IMR-90 (cell line): ENCODE data around the gene TEX35. TPM values are rescaled to one million over a fixed set of nuclear protein-coding genes. Genes with fewer than 3 reads are reported as not detected.

Source experiments
- ATAC-seq: fragments of 200-7000 bp; cut with Tn5 transposase; 2 replicates; pipeline ENCODE4 v1.9.1; 2020; ENCODE audit warnings: low read depth, mild to moderate bottlenecking, moderate library complexity
- BruUV-seq: library from RNA; stranded (reverse); fragments of 400-500 nt; replicated peaks from 2 replicates; lab custom pipeline; 2021; lab: Mats Ljungman, UMichigan
- CTCF ChIA-PET: fragments of 300-600 bp; formaldehyde crosslinking; extraction: SDS; loops from one replicate; lab custom pipeline; 2021; ENCODE audit warnings: antibody characterized with exemption; lab: Yijun Ruan, JAX
- POLR2A ChIA-PET: fragments of 300-600 bp; sonication (Branson Sonifier 250); formaldehyde crosslinking; loops from one replicate; lab custom pipeline; 2022; ENCODE audit warnings: antibody characterized with exemption; ENCODE audit not compliant: unreplicated experiment; lab: Charles Lee
- DNase-seq: peaks from one replicate; pipeline ENCODE4 v3.0.0; 2013
- H2AFZ ChIP-seq: replicated peaks from 2 replicates; pipeline ENCODE3; 2013; ENCODE audit warnings: low read length, mild to moderate bottlenecking; ENCODE audit not compliant: poor library complexity
- H2AK5ac ChIP-seq: 2 replicates; pipeline ENCODE4 v1.6.1; 2013; ENCODE audit warnings: low read depth, low read length, inconsistent platforms
- H2AK9ac ChIP-seq: replicated peaks from 2 replicates; pipeline ENCODE3; 2013; ENCODE audit warnings: mild to moderate bottlenecking, low read depth, low read length, moderate library complexity; ENCODE audit not compliant: poor library complexity
- H2BK120ac ChIP-seq: 2 replicates; pipeline ENCODE4 v1.6.1; 2013; ENCODE audit warnings: low read depth, low read length, inconsistent platforms
- H2BK15ac ChIP-seq: 3 replicates; pipeline ENCODE4 v1.6.1; 2013; ENCODE audit warnings: low read depth, low read length, inconsistent platforms
- H2BK20ac ChIP-seq: 2 replicates; pipeline ENCODE4 v1.6.1; 2013; ENCODE audit warnings: low read depth, mild to moderate bottlenecking, inconsistent platforms, low read length, moderate library complexity
- H2BK5ac ChIP-seq: 2 replicates; pipeline ENCODE4 v1.6.1; 2013; ENCODE audit warnings: mild to moderate bottlenecking, low read depth, low read length, inconsistent platforms; ENCODE audit not compliant: poor library complexity, severe bottlenecking
- H3K14ac ChIP-seq: replicated peaks from 2 replicates; pipeline ENCODE4 v1.6.1; 2013; ENCODE audit warnings: low read depth, low read length, inconsistent platforms
- H3K18ac ChIP-seq: 2 replicates; pipeline ENCODE4 v1.6.1; 2013; ENCODE audit warnings: low read depth, low read length, control low read depth
- H3K23ac ChIP-seq: 2 replicates; pipeline ENCODE4 v1.6.1; 2013; ENCODE audit warnings: low read depth, low read length, inconsistent platforms
- H3K27ac ChIP-seq: 2 replicates; pipeline ENCODE4 v1.5.1; 2013; ENCODE audit warnings: mild to moderate bottlenecking, control low read depth, low read length; ENCODE audit not compliant: insufficient read depth
- H3K27me3 ChIP-seq: 2 replicates; pipeline ENCODE4 v1.6.1; 2013; ENCODE audit warnings: low read length; ENCODE audit not compliant: control insufficient read depth, insufficient read depth
- H3K36me3 ChIP-seq: 2 replicates; pipeline ENCODE4 v1.6.1; 2013; ENCODE audit warnings: low read length, mixed read lengths; ENCODE audit not compliant: control insufficient read depth, insufficient read depth
- H3K4ac ChIP-seq: 2 replicates; pipeline ENCODE4 v1.6.1; 2013; ENCODE audit warnings: low read depth, low read length, inconsistent platforms
- H3K4me1 ChIP-seq: 2 replicates; pipeline ENCODE4 v1.6.1; 2013; ENCODE audit warnings: low read length, mixed read lengths; ENCODE audit not compliant: control insufficient read depth, insufficient read depth
- H3K4me2 ChIP-seq: 2 replicates; pipeline ENCODE4 v1.6.1; 2013; ENCODE audit warnings: low read depth, mild to moderate bottlenecking, control low read depth, low read length, moderate library complexity
- H3K4me3 ChIP-seq: 2 replicates; pipeline ENCODE4 v1.5.1; 2013; ENCODE audit warnings: low read depth, mild to moderate bottlenecking, control low read depth, low read length, moderate library complexity; ENCODE audit not compliant: insufficient read depth
- H3K56ac ChIP-seq: 2 replicates; pipeline ENCODE4 v1.6.1; 2013; ENCODE audit warnings: low read length, inconsistent platforms; ENCODE audit not compliant: insufficient read depth; ENCODE audit errors: extremely low read depth
- H3K79me1 ChIP-seq, 2 experiments: 2 replicates each; pipeline ENCODE4 v1.6.1; 2013; ENCODE audit warnings: low read length in 2 of 2, inconsistent platforms in 1 of 2, low read depth in 1 of 2
- H3K9ac ChIP-seq: 2 replicates; pipeline ENCODE4 v1.6.1; 2013; ENCODE audit warnings: low read depth, low read length, control low read depth
- H3K9me1 ChIP-seq: 2 replicates; pipeline ENCODE4 v1.6.1; 2013; ENCODE audit warnings: low read length, inconsistent platforms; ENCODE audit not compliant: insufficient read depth
- H3K9me3 ChIP-seq: 2 replicates; pipeline ENCODE4 v1.6.1; 2013; ENCODE audit warnings: low read length; ENCODE audit not compliant: control insufficient read depth, insufficient read depth
- H4K20me1 ChIP-seq: 2 replicates; pipeline ENCODE4 v1.6.1; 2013; ENCODE audit warnings: low read length, inconsistent platforms; ENCODE audit not compliant: insufficient read depth
- H4K5ac ChIP-seq: 2 replicates; pipeline ENCODE4 v1.6.1; 2013; ENCODE audit warnings: mild to moderate bottlenecking, low read depth, low read length, control low read depth
- H4K8ac ChIP-seq, 2 experiments: 2 replicates each; pipeline ENCODE4 v1.6.1; 2013; ENCODE audit warnings: low read depth in 2 of 2, low read length in 2 of 2, control low read depth in 1 of 2, inconsistent platforms in 1 of 2
- H4K91ac ChIP-seq: 2 replicates; pipeline ENCODE4 v1.6.1; 2013; ENCODE audit warnings: low read depth, low read length, inconsistent platforms; ENCODE audit not compliant: insufficient read depth
- BHLHE40 ChIP-seq: fragments of 150-350 bp; IDR thresholded peaks from 2 replicates; pipeline ENCODE4 v1.6.1; 2016; ENCODE audit warnings: mild to moderate bottlenecking, low read depth, low read length
- CEBPB ChIP-seq: IDR thresholded peaks from 2 replicates; pipeline ENCODE4 v1.6.1; 2012; ENCODE audit warnings: low read depth, low read length, improper control_type of control experiment
- MAFK ChIP-seq: IDR thresholded peaks from 2 replicates; pipeline ENCODE4 v1.6.1; 2012; ENCODE audit warnings: low read depth, low read length, improper control_type of control experiment
- MAZ ChIP-seq: IDR thresholded peaks from 2 replicates; pipeline ENCODE4 v1.6.1; 2012; ENCODE audit warnings: low read depth, mild to moderate bottlenecking, low read length, improper control_type of control experiment, moderate library complexity, borderline replicate concordance
- MXI1 ChIP-seq: IDR thresholded peaks from 2 replicates; pipeline ENCODE4 v1.6.1; 2012; ENCODE audit warnings: low read depth, mild to moderate bottlenecking, low read length, moderate library complexity, borderline replicate concordance
- NFE2L2 ChIP-seq: fragments of 150-350 bp; IDR thresholded peaks from 2 replicates; pipeline ENCODE4 v1.6.1; 2016; ENCODE audit warnings: low read depth, mild to moderate bottlenecking, low read length
- POLR2A ChIP-seq: IDR thresholded peaks from 2 replicates; pipeline ENCODE4 v1.6.1; 2012; ENCODE audit warnings: mild to moderate bottlenecking, low read depth, low read length
- RAD21 ChIP-seq: IDR thresholded peaks from 2 replicates; pipeline ENCODE4 v1.6.1; 2012; ENCODE audit warnings: low read length, improper control_type of control experiment
- RCOR1 ChIP-seq: IDR thresholded peaks from 2 replicates; pipeline ENCODE4 v1.6.1; 2012; ENCODE audit warnings: mild to moderate bottlenecking, low read length, improper control_type of control experiment; ENCODE audit not compliant: insufficient replicate concordance
- RFX5 ChIP-seq: IDR thresholded peaks from 2 replicates; pipeline ENCODE4 v1.8.0; 2012; ENCODE audit warnings: low read depth, mild to moderate bottlenecking, low read length, moderate library complexity
- SMC3 ChIP-seq: fragments of 150-350 bp; IDR thresholded peaks from 2 replicates; pipeline ENCODE4 v1.6.1; 2016; ENCODE audit warnings: low read depth, mild to moderate bottlenecking, antibody characterized with exemption, low read length, moderate library complexity
- WGBS, 2 experiments: methylation state at CpG; one replicate each; pipeline versions ENCODE4 v1.1.5 to v1.1.7; 2013; ENCODE audit warnings: missing lambda C conversion rate in 2 of 2; ENCODE audit not compliant: insufficient read length in 1 of 2; ENCODE audit errors: extremely low coverage in 2 of 2; 5-methylcytosine and 5-hydroxymethylcytosine counted together
- dilution Hi-C: fragments of 300-500 bp; cut with HindIII; formaldehyde crosslinking; loops from one replicate; pipeline ENCODE4 v1.14.3; 2018; ENCODE audit warnings: low sequenced_read_pairs; ENCODE audit not compliant: unreplicated experiment
- in situ Hi-C: fragments of 300-500 bp; cut with MboI; formaldehyde crosslinking; loops from 3 replicates; pipeline ENCODE4 v1.14.3; 2019; ENCODE audit warnings: low sequenced_read_pairs, inconsistent platforms, mixed read lengths
- intact Hi-C: fragments of 100-400 bp; cut with micrococcal nuclease; formaldehyde crosslinking; loops from 2 replicates; pipeline ENCODE4 v1.10.0; 2022
- polyA plus RNA-seq, 3 experiments: library from polyadenylated mRNA; depleted of rRNA; stranded (reverse); fragments of >200 nt; gene quantifications; 2 replicates each; pipeline ENCODE4 v1.2.3, GENCODE V29; 2012; ENCODE audit warnings: low replicate concordance in 1 of 3
- total RNA-seq: library from RNA; depleted of rRNA; stranded (reverse); fragments of >200 nt; gene quantifications from 2 replicates; pipeline ENCODE4 v1.2.3, GENCODE V29; 2012
- TF ChIP-seq, protein P1 (sequence below): fragments of 150-350 bp; IDR thresholded peaks from 2 replicates; pipeline ENCODE4 v1.6.1; 2016; ENCODE audit warnings: low read depth, mild to moderate bottlenecking, low read length, moderate library complexity, borderline replicate concordance
- TF ChIP-seq, protein P2 (sequence below): conservative IDR thresholded peaks from 2 replicates; pipeline ENCODE4 v1.5.1; 2012; ENCODE audit warnings: mild to moderate bottlenecking, low read depth, low read length, improper control_type of control experiment

TEX35 gene
- total and polyA plus RNA-seq, 2 of the 4 experiments (the other 2 are of a cell fraction), result 0.05 TPM; not detected in 1

DNA sequence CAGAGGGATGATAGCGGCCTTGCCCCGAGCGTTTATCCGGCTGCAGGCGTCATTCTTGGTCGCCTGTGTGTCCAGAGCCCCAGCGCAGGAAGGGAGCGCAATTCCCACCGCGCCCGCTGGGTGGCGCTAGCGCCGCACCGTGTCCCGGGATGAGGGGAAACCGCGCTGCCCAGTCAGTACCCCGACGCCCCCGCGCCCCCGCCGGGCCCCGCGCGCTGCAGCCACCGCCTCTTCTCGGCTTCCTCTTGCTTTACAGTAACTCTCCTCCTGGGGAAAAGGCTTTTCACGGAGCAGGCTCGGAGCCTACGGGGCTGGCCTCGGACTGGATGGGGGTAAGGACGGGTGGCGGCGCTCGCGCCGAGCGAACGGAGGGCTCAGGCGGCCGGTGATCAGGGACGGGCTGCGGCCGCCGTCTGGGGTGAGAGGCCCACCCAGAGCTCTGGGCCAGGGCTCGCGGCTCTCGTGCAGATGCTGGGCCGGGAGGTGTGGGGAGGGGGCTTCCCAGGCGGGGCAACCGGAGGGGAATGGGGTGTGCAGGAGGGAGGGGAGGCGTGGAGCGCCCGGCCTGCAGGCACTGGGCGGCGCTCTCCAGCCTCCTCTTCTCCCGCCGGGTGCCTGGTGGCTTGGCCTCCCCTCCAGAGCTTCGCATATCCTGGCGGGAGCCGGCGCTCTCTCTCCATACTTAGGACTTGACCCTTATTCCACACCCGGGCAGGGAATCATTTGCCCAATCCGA lies 29.8 kb downstream of the TEX35 start:
- Histone ChIP-seq H3K18ac (peak overlapping the region; percentile 85), H2AK5ac (0 out of 2 replicates have a peak overlapping the region, but pooled peaks have one; percentile 71), H2AFZ (peak overlapping the region; percentile 92), H3K56ac (peak overlapping the region; percentile 92), H3K4me2 (peak overlapping the region; percentile 94), H2BK15ac (peak overlapping the region; percentile 90; the same call in 2 of the 3 replicates), H3K9me3 (no peaks in the 10 kb centered on the region), H3K36me3 (peaks cover 8% of the 10 kb centered on the region; the same call in 1 of the 2 replicates), H4K5ac (peak overlapping the region; percentile 90), H3K27me3 (no peaks in the 10 kb centered on the region), H2BK20ac (peak overlapping the region; percentile 71), H3K9me1 (peaks cover 33% of the 10 kb centered on the region), H3K4me3 (peak overlapping the region; percentile 64), H3K14ac (peak overlapping the region; percentile 94), H2BK120ac (peak overlapping the region; percentile 95), H4K20me1 (no peaks in the 10 kb centered on the region), H3K27ac (peak overlapping the region; percentile 93), H3K9ac (peak overlapping the region; percentile 88), H3K4ac (peak overlapping the region; percentile 92), H2AK9ac (peak overlapping the region; percentile 94), H2BK5ac (peak overlapping the region; percentile 90), H4K91ac (peak overlapping the region; percentile 93), H3K79me1 (peaks cover 20 to 45% of the 10 kb centered on the region in 2 experiments), H3K4me1 (peaks cover 40% of the 10 kb centered on the region), H4K8ac (peak overlapping the region; percentile 64 to 86), H3K23ac (peak overlapping the region; percentile 91)
- WGBS, 2 experiments, result 0% methylated on average over 12 of the region's 66 CpGs; no CpG with 5 or more reads in 1 of the 2 experiments
- intact Hi-C loops (loop anchor here (1.0 to 10.0 kb wide), 11 partner anchors 66 to 652 kb away; no protein-coding TSS in a partner anchor), in situ Hi-C loops (loop anchor here (10.0 kb wide), 2 partner anchors 192 to 222 kb away; no protein-coding TSS in a partner anchor), dilution Hi-C loops (no loop called here)
- CTCF ChIA-PET, result interaction anchor here (0.6 to 2.4 kb wide), 19 partner anchors 30 to 481 kb away, joined by 3 to 16 read pairs (median 3); no protein-coding TSS in a partner anchor
- ATAC-seq (peak; percentile 77), DNase-seq (peak; percentile 89)
- POLR2A ChIA-PET, result interaction anchor here (0.5 to 1.4 kb wide), 3 partner anchors 155 to 809 kb away, joined by 3 to 7 read pairs (median 3); no protein-coding TSS in a partner anchor
- BruUV-seq, result no TSS peak
- TF ChIP-seq RCOR1 (no peak), NFE2L2 (no peak), MAZ (peak; percentile 72; the same call in 1 of the 2 replicates), SMC3 (peak; percentile 72), MXI1 (peak; percentile 43; the same call in 1 of the 2 replicates), RFX5 (no peak), POLR2A (peak; percentile 21; the same call in 1 of the 2 replicates), CEBPB (no peak), BHLHE40 (no peak), RAD21 (peak; percentile 82), MAFK (no peak)
- TF ChIP-seq, protein P1, sequence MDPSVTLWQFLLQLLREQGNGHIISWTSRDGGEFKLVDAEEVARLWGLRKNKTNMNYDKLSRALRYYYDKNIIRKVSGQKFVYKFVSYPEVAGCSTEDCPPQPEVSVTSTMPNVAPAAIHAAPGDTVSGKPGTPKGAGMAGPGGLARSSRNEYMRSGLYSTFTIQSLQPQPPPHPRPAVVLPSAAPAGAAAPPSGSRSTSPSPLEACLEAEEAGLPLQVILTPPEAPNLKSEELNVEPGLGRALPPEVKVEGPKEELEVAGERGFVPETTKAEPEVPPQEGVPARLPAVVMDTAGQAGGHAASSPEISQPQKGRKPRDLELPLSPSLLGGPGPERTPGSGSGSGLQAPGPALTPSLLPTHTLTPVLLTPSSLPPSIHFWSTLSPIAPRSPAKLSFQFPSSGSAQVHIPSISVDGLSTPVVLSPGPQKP, result no peak
- TF ChIP-seq, protein P2, sequence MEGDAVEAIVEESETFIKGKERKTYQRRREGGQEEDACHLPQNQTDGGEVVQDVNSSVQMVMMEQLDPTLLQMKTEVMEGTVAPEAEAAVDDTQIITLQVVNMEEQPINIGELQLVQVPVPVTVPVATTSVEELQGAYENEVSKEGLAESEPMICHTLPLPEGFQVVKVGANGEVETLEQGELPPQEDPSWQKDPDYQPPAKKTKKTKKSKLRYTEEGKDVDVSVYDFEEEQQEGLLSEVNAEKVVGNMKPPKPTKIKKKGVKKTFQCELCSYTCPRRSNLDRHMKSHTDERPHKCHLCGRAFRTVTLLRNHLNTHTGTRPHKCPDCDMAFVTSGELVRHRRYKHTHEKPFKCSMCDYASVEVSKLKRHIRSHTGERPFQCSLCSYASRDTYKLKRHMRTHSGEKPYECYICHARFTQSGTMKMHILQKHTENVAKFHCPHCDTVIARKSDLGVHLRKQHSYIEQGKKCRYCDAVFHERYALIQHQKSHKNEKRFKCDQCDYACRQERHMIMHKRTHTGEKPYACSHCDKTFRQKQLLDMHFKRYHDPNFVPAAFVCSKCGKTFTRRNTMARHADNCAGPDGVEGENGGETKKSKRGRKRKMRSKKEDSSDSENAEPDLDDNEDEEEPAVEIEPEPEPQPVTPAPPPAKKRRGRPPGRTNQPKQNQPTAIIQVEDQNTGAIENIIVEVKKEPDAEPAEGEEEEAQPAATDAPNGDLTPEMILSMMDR, result peak; percentile 88
